ENCODE results near the gene CFLAR.

The CFLAR gene

DNA sequence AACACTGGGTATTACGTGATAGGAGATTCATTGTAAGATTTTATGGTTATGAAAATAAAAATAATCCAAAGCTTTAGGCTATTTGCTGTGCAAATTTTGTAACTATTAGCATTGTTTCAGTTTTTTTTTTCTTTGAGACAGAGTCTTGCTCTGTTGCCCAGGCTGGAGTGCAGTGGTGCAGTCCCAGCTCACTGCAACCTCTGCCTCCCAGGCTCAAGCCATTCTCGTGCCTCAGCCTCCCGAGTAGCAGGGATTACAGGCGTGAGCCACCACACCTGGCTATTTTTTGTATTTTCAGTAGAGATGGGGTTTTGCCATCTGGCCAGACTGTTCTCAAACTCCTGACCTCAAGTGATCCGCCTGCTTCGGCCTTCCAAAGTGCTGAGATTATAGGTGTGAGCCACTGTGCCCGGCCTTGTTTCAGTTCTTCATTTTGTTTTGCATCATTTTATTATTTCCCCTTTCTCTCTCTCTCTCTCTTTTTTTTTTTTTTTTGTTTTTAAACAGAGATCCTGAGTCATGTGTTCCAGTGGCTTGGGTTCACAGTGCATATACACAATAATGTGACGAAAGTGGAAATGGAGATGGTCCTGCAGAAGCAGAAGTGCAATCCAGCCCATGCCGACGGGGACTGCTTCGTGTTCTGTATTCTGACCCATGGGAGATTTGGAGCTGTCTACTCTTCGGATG lies 92.7 kb downstream of the CFLAR start:
- in situ Hi-C loops (cut with MboI; ENCODE audit: low sequenced_read_pairs, unreplicated experiment), result no loop called here
- TF ChIP-seq, protein P1, sequence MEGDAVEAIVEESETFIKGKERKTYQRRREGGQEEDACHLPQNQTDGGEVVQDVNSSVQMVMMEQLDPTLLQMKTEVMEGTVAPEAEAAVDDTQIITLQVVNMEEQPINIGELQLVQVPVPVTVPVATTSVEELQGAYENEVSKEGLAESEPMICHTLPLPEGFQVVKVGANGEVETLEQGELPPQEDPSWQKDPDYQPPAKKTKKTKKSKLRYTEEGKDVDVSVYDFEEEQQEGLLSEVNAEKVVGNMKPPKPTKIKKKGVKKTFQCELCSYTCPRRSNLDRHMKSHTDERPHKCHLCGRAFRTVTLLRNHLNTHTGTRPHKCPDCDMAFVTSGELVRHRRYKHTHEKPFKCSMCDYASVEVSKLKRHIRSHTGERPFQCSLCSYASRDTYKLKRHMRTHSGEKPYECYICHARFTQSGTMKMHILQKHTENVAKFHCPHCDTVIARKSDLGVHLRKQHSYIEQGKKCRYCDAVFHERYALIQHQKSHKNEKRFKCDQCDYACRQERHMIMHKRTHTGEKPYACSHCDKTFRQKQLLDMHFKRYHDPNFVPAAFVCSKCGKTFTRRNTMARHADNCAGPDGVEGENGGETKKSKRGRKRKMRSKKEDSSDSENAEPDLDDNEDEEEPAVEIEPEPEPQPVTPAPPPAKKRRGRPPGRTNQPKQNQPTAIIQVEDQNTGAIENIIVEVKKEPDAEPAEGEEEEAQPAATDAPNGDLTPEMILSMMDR (IDR thresholded peaks at IDR 0.05; ENCODE audit: borderline replicate concordance, control extremely low read depth, extremely low read depth, insufficient read depth, missing control alignments), result no peak
- DNase-seq (ENCODE audit: low spot score), result no peak

DNA sequence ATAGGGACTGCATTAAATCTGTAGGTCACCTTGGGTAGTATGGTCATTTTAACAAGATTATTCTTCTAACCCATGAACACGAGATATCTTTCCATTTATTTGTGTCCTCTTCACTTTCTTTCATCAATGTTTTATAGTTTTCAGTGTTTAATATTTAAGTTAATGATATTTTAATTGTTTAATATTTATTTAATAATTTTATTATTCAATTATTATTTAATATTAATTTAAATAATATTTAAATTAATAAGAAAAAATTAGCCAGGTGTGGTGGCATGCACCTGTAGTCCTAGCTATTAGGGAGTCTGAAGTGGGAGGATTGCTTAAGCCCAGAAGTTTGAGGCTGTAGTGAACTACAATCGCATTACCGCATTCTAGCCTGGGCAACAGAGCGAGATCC lies 100.0 kb downstream of the CFLAR start:
- no peak for DNase-seq (ENCODE audit: low spot score)
- TF ChIP-seq, protein P1 (IDR thresholded peaks at IDR 0.05; ENCODE audit: borderline replicate concordance, control extremely low read depth, extremely low read depth, insufficient read depth, missing control alignments), result no peak
- in situ Hi-C loops (cut with MboI; ENCODE audit: low sequenced_read_pairs, unreplicated experiment), result no loop called here

DNA sequence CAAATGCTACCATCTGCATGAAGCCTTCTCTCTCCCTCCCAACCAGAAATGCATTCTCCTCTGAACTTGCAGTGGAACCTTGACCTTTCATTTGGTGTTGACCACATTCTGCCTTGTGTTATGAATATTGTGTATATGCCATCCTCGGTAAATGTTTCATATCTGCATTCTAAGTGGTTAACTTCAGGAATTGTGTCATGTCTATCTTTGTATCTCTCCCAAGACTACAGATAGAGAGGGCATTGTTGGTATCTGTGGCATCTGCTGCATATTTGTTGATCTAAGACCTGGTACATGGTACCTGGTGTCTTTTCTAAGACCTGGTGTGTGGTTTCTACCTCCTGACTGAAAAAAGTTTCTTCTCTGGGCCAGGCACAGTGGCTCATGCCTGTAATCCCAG lies 101.0 kb downstream of the CFLAR start:
- in situ Hi-C loops (cut with MboI; ENCODE audit: low sequenced_read_pairs, unreplicated experiment), result no loop called here
- DNase-seq (ENCODE audit: low spot score), result no peak
- TF ChIP-seq, protein P1 (IDR thresholded peaks at IDR 0.05; ENCODE audit: borderline replicate concordance, control extremely low read depth, extremely low read depth, insufficient read depth, missing control alignments), result no peak

DNA sequence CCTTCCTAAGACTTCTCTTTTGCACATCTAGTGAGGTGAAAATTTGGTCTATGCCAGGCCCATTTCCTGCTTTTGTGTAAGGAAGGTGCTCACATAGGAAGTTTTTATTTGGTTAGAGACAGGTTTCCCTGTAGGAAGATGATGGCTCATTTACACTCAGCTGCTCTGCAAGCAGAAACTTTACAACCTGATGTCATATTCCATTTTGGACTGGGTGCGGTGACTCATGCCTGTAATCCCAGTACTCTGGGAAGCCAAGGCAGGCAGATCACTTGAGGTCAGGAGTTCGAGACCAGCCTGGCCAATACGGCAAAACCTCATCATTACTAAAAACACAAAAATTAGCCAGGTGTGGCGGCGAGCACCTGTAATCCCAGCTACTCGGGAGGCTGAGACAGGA lies 102.8 kb downstream of the CFLAR start:
- no peak for DNase-seq (ENCODE audit: low spot score)
- in situ Hi-C loops (cut with MboI; ENCODE audit: low sequenced_read_pairs, unreplicated experiment), result no loop called here
- TF ChIP-seq, protein P1 (IDR thresholded peaks at IDR 0.05; ENCODE audit: borderline replicate concordance, control extremely low read depth, extremely low read depth, insufficient read depth, missing control alignments), result no peak

DNA sequence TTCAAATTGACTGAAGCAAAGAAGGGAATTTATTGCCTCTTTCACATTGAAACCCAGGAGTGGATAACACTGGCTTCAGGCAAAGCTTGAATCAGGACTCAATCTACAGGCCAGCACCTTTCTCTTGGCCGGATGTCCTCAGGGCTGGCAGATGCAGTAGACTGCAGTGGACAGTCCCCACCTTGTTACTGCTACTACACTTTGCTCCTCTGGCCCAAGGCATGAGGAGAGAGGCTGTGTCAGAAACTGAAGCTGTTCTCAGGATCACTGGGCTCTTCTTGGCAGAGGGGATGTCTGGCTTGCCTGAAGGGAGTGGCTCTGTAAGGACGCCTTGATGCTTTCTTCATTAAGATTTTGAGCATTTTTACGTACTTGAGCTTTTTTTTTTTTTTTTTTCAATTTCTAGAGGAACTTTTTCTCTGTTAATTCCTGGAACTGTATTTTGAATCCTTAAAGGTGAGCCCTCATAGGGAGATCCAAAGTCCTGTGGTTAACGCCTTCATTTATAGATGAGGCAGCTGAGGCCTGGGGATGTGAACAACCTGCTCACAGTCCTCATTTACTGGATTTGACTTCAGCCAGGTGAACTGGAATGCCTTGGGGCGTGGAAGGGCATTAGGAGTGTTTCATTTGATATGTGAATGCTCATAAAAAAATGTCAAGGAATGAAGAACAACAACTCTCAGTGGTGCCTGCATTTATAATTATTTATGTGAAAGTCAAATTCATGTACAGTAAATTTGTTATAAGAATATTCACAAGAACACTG lies 103.5 kb downstream of the CFLAR start:
- in situ Hi-C loops (cut with MboI; ENCODE audit: low sequenced_read_pairs, unreplicated experiment), result no loop called here
- no peak for DNase-seq (ENCODE audit: low spot score)
- TF ChIP-seq, protein P1 (IDR thresholded peaks at IDR 0.05; ENCODE audit: borderline replicate concordance, control extremely low read depth, extremely low read depth, insufficient read depth, missing control alignments), result no peak

DNA sequence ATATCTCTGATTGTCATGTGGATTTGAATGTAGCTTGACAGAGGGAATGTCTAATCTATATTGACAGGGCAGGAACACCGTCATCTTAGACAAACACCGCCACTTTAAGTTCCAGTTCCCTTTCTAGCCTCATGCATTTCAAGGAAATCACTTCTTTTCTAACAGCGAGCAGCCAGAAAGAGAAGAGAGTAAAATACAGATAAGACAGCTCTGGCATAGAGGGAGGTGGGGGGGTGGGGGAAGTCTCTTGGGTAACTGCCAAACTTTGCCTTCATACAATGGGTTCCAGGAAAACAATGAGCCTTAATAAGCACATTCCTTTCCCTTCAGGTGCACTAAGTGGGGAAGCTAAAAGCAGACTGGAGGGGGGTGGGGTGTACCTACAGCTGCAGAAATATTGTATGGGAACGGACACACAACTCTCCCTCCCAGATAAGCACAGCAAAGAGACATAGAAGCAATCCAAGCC lies 104.2 kb downstream of the CFLAR start:
- in situ Hi-C loops (cut with MboI; ENCODE audit: low sequenced_read_pairs, unreplicated experiment), result no loop called here
- TF ChIP-seq, protein P1 (IDR thresholded peaks at IDR 0.05; ENCODE audit: borderline replicate concordance, control extremely low read depth, extremely low read depth, insufficient read depth, missing control alignments), result no peak
- no peak for DNase-seq (ENCODE audit: low spot score)
